K562 (cell line): ENCODE results near the gene ACER1. TPM values are rescaled to one million over a fixed set of nuclear protein-coding genes. Genes with fewer than 3 reads are reported as not detected.

Source experiments
- AFF1 ChIP-seq, 2 experiments: fragments of 450-650 bp; IDR thresholded peaks; 2 replicates each; pipeline ENCODE4 v1.6.1; 2018; ENCODE audit warnings: mild to moderate bottlenecking in 2 of 2, low read depth in 1 of 2; ENCODE audit not compliant: partially characterized antibody in 2 of 2
- CBFA2T2 ChIP-seq: fragments of 450-650 bp; conservative IDR thresholded peaks from 2 replicates; pipeline ENCODE4 v1.6.1; 2017; ENCODE audit warnings: mild to moderate bottlenecking
- CCAR2 ChIP-seq: fragments of 200-400 bp; formaldehyde crosslinking; IDR thresholded peaks from 2 replicates; pipeline ENCODE4 v1.6.1; 2017; ENCODE audit warnings: mild to moderate bottlenecking, low read depth, low read length
- HDAC6 ChIP-seq: IDR thresholded peaks from 2 replicates; pipeline ENCODE4 v1.6.1; 2012; ENCODE audit warnings: low read depth, mild to moderate bottlenecking, control low read depth, inconsistent platforms, low read length, moderate library complexity
- KDM1A ChIP-seq, 2 experiments: fragments of 450-650 bp; IDR thresholded peaks; 2 replicates each; pipeline ENCODE4 v1.6.1; 2016; ENCODE audit warnings: mild to moderate bottlenecking in 2 of 2
- KLF10 ChIP-seq: fragments of 250-450 bp; sonication (Bioruptor Pico); IDR thresholded peaks from 2 replicates; pipeline ENCODE4 v1.6.1; 2021; ENCODE audit warnings: matching md5 sums
- MECOM ChIP-seq: fragments of 250-450 bp; sonication (Bioruptor Pico); IDR thresholded peaks from 2 replicates; pipeline ENCODE4 v1.8.0; 2022; ENCODE audit warnings: inconsistent platforms
- PCBP1 ChIP-seq: fragments of 200-400 bp; formaldehyde crosslinking; IDR thresholded peaks from 2 replicates; pipeline ENCODE4 v1.6.1; 2018; ENCODE audit warnings: mild to moderate bottlenecking, low read depth, low read length; ENCODE audit not compliant: poor library complexity, severe bottlenecking
- SAFB2 ChIP-seq: fragments of 200-400 bp; formaldehyde crosslinking; IDR thresholded peaks from 2 replicates; pipeline ENCODE4 v1.6.1; 2018; ENCODE audit warnings: borderline replicate concordance, low read length, low read depth, moderate library complexity; ENCODE audit not compliant: severe bottlenecking
- SMAD2 ChIP-seq: fragments of 150-350 bp; IDR thresholded peaks from 2 replicates; pipeline ENCODE4 v1.6.1; 2014; ENCODE audit warnings: low read depth, mild to moderate bottlenecking, low read length
- SRSF9 ChIP-seq: fragments of 200-400 bp; formaldehyde crosslinking; IDR thresholded peaks from 2 replicates; pipeline ENCODE4 v1.6.1; 2017; ENCODE audit warnings: low read depth, low read length, borderline replicate concordance
- TCF3 ChIP-seq: sonication (generic); formaldehyde crosslinking; IDR thresholded peaks from 2 replicates; pipeline ENCODE4 v1.4.0; 2020; ENCODE audit warnings: mild to moderate bottlenecking, missing genetic modification reagents
- TCF7 ChIP-seq: sonication (generic); IDR thresholded peaks from 2 replicates; pipeline ENCODE4 v1.6.1; 2016; ENCODE audit warnings: antibody characterized with exemption, borderline replicate concordance
- ZNF12 ChIP-seq: sonication (generic); formaldehyde crosslinking; IDR thresholded peaks from 2 replicates; pipeline ENCODE4 v1.4.0; 2020; ENCODE audit warnings: mild to moderate bottlenecking, missing genetic modification reagents
- ZNF431 ChIP-seq: sonication (generic); formaldehyde crosslinking; IDR thresholded peaks from 2 replicates; pipeline ENCODE4 v1.8.0; 2022; ENCODE audit warnings: mild to moderate bottlenecking, missing genetic modification reagents
- polyA plus RNA-seq, 8 experiments: library from polyadenylated mRNA; depleted of rRNA in 4 of 8; stranded (reverse) in 5 of 8; unstranded in 3 of 8; fragments of >200 nt; fragmentation: Nextera tagmentation in 2 of 8; fragmentation: Illumina TruSeq in 1 of 8; extraction: Ambion mirVana in 2 of 8; extraction: Trizol in 1 of 8; gene quantifications; 2 replicates each; pipeline versions ENCODE4 v1.2.1 to v1.2.3, GENCODE V29; 2011 to 2014; ENCODE audit warnings: inconsistent platforms in 1 of 8, missing spikeins in 1 of 8
- total RNA-seq, 7 experiments: library from RNA; depleted of rRNA in 6 of 7; stranded (reverse); fragments of >200 nt in 6 of 7; fragmentation: Illumina TruSeq in 2 of 7; extraction: Trizol in 2 of 7; gene quantifications; 2 replicates each; pipeline versions ENCODE4 v1.2.1 to v1.2.3, GENCODE V29; 2011 to 2021; ENCODE audit warnings: low replicate concordance in 1 of 7
- TF ChIP-seq, protein P1 (sequence below): fragments of 450-650 bp; IDR thresholded peaks from 2 replicates; pipeline ENCODE4 v1.7.0; 2016; ENCODE audit warnings: borderline replicate concordance
- TF ChIP-seq, protein P2 (sequence below): IDR thresholded peaks from 2 replicates; pipeline ENCODE4 v1.6.1; 2011; ENCODE audit warnings: borderline replicate concordance, low read depth, mild to moderate bottlenecking, moderate library complexity, low read length; ENCODE audit not compliant: insufficient read depth, poor library complexity, severe bottlenecking
- TF ChIP-seq, protein P3 (sequence below): sonication (generic); formaldehyde crosslinking; IDR thresholded peaks from 2 replicates; pipeline ENCODE4 v1.8.1; 2022; ENCODE audit warnings: missing genetic modification reagents

ACER1 gene
- total and polyA plus RNA-seq, 9 of the 15 experiments (the other 6 are each of a cell fraction or from before 2014, with no cell fraction given) = not detected

DNA sequence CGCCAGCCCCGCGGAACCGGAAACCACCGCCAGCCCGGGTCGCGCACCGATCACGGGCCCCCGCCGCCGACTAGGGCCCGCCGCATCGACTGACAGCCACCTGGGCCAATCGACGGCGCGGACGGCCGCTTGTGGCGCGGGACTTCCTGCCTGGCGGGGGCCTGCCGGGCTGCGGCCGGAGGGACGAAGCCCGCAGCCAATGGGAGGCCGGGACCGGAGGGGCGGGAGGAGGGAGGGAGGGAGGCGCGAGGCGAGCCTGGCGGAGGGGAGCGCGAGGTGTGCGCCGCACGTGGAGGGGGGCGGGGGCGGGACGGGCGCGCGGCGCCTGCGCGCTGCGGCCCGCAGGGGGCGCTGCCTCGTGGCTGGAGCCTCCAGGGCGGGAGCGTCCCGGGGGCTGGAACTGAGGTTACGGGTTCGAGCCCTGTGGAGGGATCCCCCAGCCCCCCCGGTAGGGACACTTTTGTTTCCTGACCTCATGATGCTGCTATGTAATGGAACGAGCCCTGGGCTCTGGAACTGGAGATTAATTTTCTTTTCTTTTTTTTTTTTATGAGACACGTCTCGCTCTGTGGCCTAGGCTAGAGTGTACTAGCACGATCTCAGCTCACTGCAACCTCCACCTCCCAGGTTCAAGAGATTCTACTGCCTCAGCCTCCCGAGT is 53.4 kb downstream of the ACER1 start, which contains the start of gene MLLT1 (continued):
- TF ChIP-seq CBFA2T2 (no peak), SRSF9 (no peak), TCF3 (CRISPR knock-in tag) (no peak), SAFB2 (no peak), MECOM (CRISPR knock-in tag) (no peak), PCBP1 (peak; percentile 68), KLF10 (CRISPR knock-in tag) (no peak), ZNF12 (no peak), HDAC6 (no peak), ZNF431 (CRISPR knock-in tag) (no peak), TCF7 (no peak), SMAD2 (no peak), KDM1A (IDR thresholded peaks at IDR 0.05) (no peak), AFF1 (IDR thresholded peaks at IDR 0.05; ENCODE audit: low read depth in 1 of 2, partially characterized antibody in 2 of 2) (no peak), CCAR2 (no peak)
- TF ChIP-seq, protein P1, sequence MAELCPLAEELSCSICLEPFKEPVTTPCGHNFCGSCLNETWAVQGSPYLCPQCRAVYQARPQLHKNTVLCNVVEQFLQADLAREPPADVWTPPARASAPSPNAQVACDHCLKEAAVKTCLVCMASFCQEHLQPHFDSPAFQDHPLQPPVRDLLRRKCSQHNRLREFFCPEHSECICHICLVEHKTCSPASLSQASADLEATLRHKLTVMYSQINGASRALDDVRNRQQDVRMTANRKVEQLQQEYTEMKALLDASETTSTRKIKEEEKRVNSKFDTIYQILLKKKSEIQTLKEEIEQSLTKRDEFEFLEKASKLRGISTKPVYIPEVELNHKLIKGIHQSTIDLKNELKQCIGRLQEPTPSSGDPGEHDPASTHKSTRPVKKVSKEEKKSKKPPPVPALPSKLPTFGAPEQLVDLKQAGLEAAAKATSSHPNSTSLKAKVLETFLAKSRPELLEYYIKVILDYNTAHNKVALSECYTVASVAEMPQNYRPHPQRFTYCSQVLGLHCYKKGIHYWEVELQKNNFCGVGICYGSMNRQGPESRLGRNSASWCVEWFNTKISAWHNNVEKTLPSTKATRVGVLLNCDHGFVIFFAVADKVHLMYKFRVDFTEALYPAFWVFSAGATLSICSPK = no peak
- TF ChIP-seq, protein P2, sequence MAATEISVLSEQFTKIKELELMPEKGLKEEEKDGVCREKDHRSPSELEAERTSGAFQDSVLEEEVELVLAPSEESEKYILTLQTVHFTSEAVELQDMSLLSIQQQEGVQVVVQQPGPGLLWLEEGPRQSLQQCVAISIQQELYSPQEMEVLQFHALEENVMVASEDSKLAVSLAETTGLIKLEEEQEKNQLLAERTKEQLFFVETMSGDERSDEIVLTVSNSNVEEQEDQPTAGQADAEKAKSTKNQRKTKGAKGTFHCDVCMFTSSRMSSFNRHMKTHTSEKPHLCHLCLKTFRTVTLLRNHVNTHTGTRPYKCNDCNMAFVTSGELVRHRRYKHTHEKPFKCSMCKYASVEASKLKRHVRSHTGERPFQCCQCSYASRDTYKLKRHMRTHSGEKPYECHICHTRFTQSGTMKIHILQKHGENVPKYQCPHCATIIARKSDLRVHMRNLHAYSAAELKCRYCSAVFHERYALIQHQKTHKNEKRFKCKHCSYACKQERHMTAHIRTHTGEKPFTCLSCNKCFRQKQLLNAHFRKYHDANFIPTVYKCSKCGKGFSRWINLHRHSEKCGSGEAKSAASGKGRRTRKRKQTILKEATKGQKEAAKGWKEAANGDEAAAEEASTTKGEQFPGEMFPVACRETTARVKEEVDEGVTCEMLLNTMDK = peak; percentile 91
- TF ChIP-seq, protein P3, sequence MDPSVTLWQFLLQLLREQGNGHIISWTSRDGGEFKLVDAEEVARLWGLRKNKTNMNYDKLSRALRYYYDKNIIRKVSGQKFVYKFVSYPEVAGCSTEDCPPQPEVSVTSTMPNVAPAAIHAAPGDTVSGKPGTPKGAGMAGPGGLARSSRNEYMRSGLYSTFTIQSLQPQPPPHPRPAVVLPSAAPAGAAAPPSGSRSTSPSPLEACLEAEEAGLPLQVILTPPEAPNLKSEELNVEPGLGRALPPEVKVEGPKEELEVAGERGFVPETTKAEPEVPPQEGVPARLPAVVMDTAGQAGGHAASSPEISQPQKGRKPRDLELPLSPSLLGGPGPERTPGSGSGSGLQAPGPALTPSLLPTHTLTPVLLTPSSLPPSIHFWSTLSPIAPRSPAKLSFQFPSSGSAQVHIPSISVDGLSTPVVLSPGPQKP (CRISPR knock-in tag) = no peak
